ENCODE results near the gene GPR158. TPM values are rescaled to one million over a fixed set of nuclear protein-coding genes. Genes with fewer than 3 reads are reported as not detected.

Gene GPR158
- total and polyA plus RNA-seq, 11 donors, result 0.05 TPM; not detected in 9

DNA sequence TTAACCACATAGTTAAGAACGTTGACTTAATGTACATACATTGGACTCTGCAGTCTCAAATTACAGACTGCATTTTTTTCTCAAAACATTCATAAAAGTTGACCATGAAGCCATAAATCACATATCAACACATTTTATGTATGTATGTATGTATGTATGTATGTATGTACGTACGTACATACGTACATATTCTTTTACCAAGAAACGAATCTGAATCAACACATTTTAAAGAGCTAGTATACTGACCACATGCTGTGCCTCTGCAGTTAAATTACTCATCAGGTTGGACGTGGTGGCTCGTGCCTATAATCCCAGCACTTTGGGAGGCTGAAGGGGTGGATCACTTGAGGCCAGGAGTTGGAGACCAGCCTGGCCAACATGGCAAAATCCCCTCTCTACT, 105.8 kb downstream of the GPR158 start:
- WGBS, 4 donors, result 79 to 90% (median 83%) methylated on average over 7 of the region's 7 CpGs
- H3K4me3 ChIP-seq, result no peak overlapping the region
- H3K36me3 ChIP-seq, result no peaks in the 10 kb centered on the region
- H3K4me1 ChIP-seq, result no peaks in the 10 kb centered on the region
- ATAC-seq, result no peak
- no peak for DNase-seq
- H3K27me3 ChIP-seq, result no peaks in the 10 kb centered on the region
- TF ChIP-seq, protein P1, sequence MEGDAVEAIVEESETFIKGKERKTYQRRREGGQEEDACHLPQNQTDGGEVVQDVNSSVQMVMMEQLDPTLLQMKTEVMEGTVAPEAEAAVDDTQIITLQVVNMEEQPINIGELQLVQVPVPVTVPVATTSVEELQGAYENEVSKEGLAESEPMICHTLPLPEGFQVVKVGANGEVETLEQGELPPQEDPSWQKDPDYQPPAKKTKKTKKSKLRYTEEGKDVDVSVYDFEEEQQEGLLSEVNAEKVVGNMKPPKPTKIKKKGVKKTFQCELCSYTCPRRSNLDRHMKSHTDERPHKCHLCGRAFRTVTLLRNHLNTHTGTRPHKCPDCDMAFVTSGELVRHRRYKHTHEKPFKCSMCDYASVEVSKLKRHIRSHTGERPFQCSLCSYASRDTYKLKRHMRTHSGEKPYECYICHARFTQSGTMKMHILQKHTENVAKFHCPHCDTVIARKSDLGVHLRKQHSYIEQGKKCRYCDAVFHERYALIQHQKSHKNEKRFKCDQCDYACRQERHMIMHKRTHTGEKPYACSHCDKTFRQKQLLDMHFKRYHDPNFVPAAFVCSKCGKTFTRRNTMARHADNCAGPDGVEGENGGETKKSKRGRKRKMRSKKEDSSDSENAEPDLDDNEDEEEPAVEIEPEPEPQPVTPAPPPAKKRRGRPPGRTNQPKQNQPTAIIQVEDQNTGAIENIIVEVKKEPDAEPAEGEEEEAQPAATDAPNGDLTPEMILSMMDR (IDR thresholded peaks at IDR 0.05), result no peak
- TF ChIP-seq POLR2A (IDR thresholded peaks at IDR 0.05), result no peak
- intact Hi-C loops (cut with DNase I), result loop anchor here in 1 of 10 donors (10.0 kb wide), 1 partner anchor 56 kb away; no protein-coding TSS in a partner anchor
- peaks cover 0 to 45% (median 27%) of the 10 kb centered on the region in 12 donors for H3K9me3 ChIP-seq
- no peak overlapping the region for H3K27ac ChIP-seq

GRCh38 chr10:25285809-25286208, 111.0 kb downstream of the GPR158 start:
- no peaks in the 10 kb centered on the region for H3K4me1 ChIP-seq

DNA sequence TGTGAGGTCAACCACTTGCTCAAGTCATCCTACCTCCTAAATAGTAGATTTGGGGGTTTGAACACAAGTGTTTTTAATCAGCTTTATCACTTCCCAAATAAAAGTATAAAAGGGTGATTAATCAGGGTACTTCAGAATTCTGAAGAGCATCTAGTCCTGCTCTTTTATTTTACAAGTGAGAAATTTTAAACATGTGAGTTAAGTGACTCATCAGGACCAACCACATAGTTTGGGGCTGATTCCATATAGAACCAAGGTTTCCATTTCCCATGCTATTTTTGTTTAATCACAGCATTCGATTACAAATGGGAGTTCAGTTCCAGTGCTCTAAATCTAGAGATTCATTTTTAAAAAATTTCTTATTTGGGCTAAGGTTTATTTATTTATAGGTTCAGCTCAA, 113.4 kb downstream of the GPR158 start:
- Histone ChIP-seq H3K27ac (no peak overlapping the region), H3K4me1 (no peaks in the 10 kb centered on the region), H3K27me3 (no peaks in the 10 kb centered on the region), H3K4me3 (no peak overlapping the region), H3K9me3 (peaks cover 0 to 22% (median 7%) of the 10 kb centered on the region in 12 donors), H3K36me3 (no peaks in the 10 kb centered on the region)
- ATAC-seq, result no peak
- intact Hi-C loops (cut with DNase I), result loop anchor here in 1 of 10 donors (10.0 kb wide), 1 partner anchor 63 kb away; no protein-coding TSS in a partner anchor
- WGBS, 4 donors, result 68 to 74% (median 72%) methylated on average over 1 of the region's 1 CpG
- TF ChIP-seq, protein P1 (IDR thresholded peaks at IDR 0.05), result no peak
- no peak for TF ChIP-seq POLR2A (IDR thresholded peaks at IDR 0.05)
- no peak for DNase-seq

More at GRCh38 chr10:25285809-25286208, 111.0 kb downstream of the GPR158 start:
- no peak overlapping the region for H3K4me3 ChIP-seq
- no peak overlapping the region for H3K27ac ChIP-seq
- ATAC-seq, result no peak
- intact Hi-C loops (cut with DNase I), result loop anchor here in 1 of 10 donors (10.0 kb wide), 1 partner anchor 61 kb away; no protein-coding TSS in a partner anchor
- peaks cover 0 to 22% (median 7%) of the 10 kb centered on the region in 12 donors for H3K9me3 ChIP-seq
- no peaks in the 10 kb centered on the region for H3K36me3 ChIP-seq
- 67 to 81% (median 72%) methylated on average over 2 of the region's 2 CpGs for WGBS, 4 donors
- no peaks in the 10 kb centered on the region for H3K27me3 ChIP-seq
- no peak for DNase-seq
- TF ChIP-seq, protein P1 (IDR thresholded peaks at IDR 0.05), result no peak
- no peak for TF ChIP-seq POLR2A (IDR thresholded peaks at IDR 0.05)

DNA sequence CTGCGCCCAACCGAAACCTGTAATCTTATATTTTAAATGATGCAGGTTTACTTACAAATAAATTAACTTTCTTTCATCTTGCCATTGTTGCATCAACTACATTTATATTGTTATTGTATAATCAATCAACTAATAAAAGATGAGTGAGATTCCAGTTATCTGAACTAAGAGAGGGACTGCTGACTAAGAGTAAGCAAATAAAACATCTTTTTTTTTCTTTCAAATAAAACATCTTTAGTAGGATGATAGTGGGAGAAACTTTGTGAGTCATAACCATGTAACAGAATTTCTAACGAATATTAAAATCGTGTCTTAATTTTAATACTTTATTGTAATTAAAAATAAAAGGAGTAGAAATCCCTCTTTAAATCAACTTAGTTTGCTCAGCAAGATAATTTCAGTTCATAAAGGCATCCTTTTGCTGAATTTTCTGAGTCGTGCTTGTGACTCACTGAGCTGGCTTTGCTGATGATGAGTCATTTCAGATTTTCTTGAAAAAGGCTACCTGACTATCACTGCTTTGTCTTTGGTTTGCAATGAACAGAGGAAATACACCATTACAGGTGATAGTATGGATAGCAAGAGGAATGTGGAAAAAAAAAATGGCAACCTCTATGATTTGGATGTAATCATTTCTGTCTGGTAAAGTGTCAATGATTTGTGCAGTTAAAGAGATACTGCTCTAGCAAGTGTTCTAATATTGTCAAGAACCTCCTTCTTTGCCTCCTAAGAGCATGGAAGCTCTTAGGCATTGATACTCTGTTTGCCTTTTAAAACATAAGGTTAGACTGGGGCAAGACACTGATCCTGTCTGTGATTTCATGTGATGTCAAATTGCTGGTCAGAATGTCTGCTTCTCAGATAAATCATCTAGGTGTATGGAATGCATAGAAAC, 119.5 kb downstream of the GPR158 start:
- 85 to 87% (median 86%) methylated on average over 5 of the region's 5 CpGs for WGBS, 4 donors
- Histone ChIP-seq H3K4me1 (no peaks in the 10 kb centered on the region), H3K4me3 (no peak overlapping the region), H3K36me3 (no peaks in the 10 kb centered on the region), H3K9me3 (no peaks in the 10 kb centered on the region), H3K27ac (no peak overlapping the region), H3K27me3 (no peaks in the 10 kb centered on the region)
- ATAC-seq (no peak), DNase-seq (no peak)
- intact Hi-C loops (cut with DNase I), result no loop called here
- no peak for TF ChIP-seq POLR2A (IDR thresholded peaks at IDR 0.05)
- TF ChIP-seq, protein P1 (IDR thresholded peaks at IDR 0.05), result no peak
